Gastrocnemius medialis (tissue), 4 donors: ENCODE data around the gene NBL1.

Experiments
- CTCF ChIP-seq, 5 experiments: fragments of 450-650 bp in 3 of 5; fragments of 200-600 bp in 2 of 5; sonication (generic) in 2 of 5; IDR thresholded peaks in 4 of 5; conservative IDR thresholded peaks in 1 of 5; 1 replicate in 4 of 5; 2 replicates in 1 of 5; pipeline ENCODE4 v1.5.1; 2016 to 2019; ENCODE audit warnings: antibody characterized with exemption in 5 of 5, mild to moderate bottlenecking in 3 of 5, moderate library complexity in 3 of 5
- POLR2A ChIP-seq, 2 donors: fragments of 450-650 bp; IDR thresholded peaks; one replicate each; pipeline ENCODE4 v1.6.1; 2017; ENCODE audit warnings: antibody characterized with exemption in 2 of 2, mild to moderate bottlenecking in 2 of 2, moderate library complexity in 2 of 2

GRCh38 chr1:19651141-19651737 is 7.1 kb downstream of the NBL1 start:
- TF ChIP-seq CTCF (IDR thresholded peaks at IDR 0.05 in 4 of 5, conservative IDR thresholded peaks at IDR 0.05 in 1 of 5) (peak; percentile 64 to 80 (median 71)), POLR2A (IDR thresholded peaks at IDR 0.05) (no peak)
